GM19468 (cell line): ENCODE measurements around the gene ILF2.
A peak's percentile ranks its signal among the peaks of the same experiment; 100 is the strongest.
"Not testable (repeated sequence)": the region's sequence is repeated elsewhere in the genome, so short reads cannot be mapped to it uniquely, and the experiment has no call there.

Experiments
- ATAC-seq: cut with Tn5 transposase; IDR thresholded peaks from one replicate; pipeline ENCODE4 v1.9.1; 2021; ENCODE audit warnings: mild to moderate bottlenecking, moderate library complexity, moderate number of reproducible peaks; ENCODE audit not compliant: unreplicated experiment; ENCODE audit errors: extremely low read depth

Gene ILF2

GRCh38 chr1:153651771-153652170 lies 19.0 kb downstream of the ILF2 start:
- ATAC-seq, result no peak

GRCh38 chr1:153649863-153650235 lies 20.9 kb downstream of the ILF2 start:
- no peak for ATAC-seq

GRCh38 chr1:153649137-153649862 lies 21.5 kb downstream of the ILF2 start:
- ATAC-seq, result no peak

GRCh38 chr1:153648000-153648643 lies 22.7 kb downstream of the ILF2 start:
- ATAC-seq, result no peak

- ATAC-seq, result no peak
Measured at GRCh38 chr1:153647346-153647714, 23.5 kb downstream of the ILF2 start.

GRCh38 chr1:153646672-153647345 lies 24.0 kb downstream of the ILF2 start:
- no peak for ATAC-seq

- no peak for ATAC-seq
Measured at GRCh38 chr1:153643816-153644215, 27.0 kb downstream of the ILF2 start.

GRCh38 chr1:153643100-153643499 lies 27.7 kb downstream of the ILF2 start:
- ATAC-seq, result no peak

- no peak for ATAC-seq
Measured at GRCh38 chr1:153642161-153642560, 28.6 kb downstream of the ILF2 start.

GRCh38 chr1:153640861-153641260 lies 29.9 kb downstream of the ILF2 start:
- ATAC-seq, result no peak

GRCh38 chr1:153640213-153640612 lies 30.6 kb downstream of the ILF2 start:
- not testable (repeated sequence) for ATAC-seq

GRCh38 chr1:153639280-153639679 lies 31.5 kb downstream of the ILF2 start:
- ATAC-seq, result no peak

GRCh38 chr1:153638261-153638660 lies 32.5 kb downstream of the ILF2 start:
- no peak for ATAC-seq

- no peak for ATAC-seq
Measured at GRCh38 chr1:153636312-153636711, 34.5 kb downstream of the ILF2 start.

- no peak for ATAC-seq
Measured at GRCh38 chr1:153635872-153636271, 34.9 kb downstream of the ILF2 start.

GRCh38 chr1:153633754-153634665 lies 36.8 kb downstream of the ILF2 start, which contains the start of gene CHTOP:
CHTOP (plus strand) TSS chr1:153634066; CDS start chr1:153636589, 2,523 bp downstream.
- ATAC-seq, result peak; percentile 82

- ATAC-seq, result no peak
Measured at GRCh38 chr1:153633161-153633753, 37.5 kb downstream of the ILF2 start.

GRCh38 chr1:153631047-153632022 lies 39.5 kb downstream of the ILF2 start:
- no peak for ATAC-seq

GRCh38 chr1:153630384-153630783 lies 40.4 kb downstream of the ILF2 start:
- ATAC-seq, result no peak
